Measurements from ENCODE around the gene BRMS1L.
"Not testable (repeated sequence)": the region's sequence is repeated elsewhere in the genome, so short reads cannot be mapped to it uniquely, and the experiment has no call there.

BRMS1L gene

GRCh38 chr14:35822501-35822900, 3.6 kb upstream of the BRMS1L start:
- DNase-seq = no peak

- DNase-seq = not testable (repeated sequence)
These were observed 1.5 kb upstream of the BRMS1L start for GRCh38 chr14:35824446-35825165.

- DNase-seq = no peak
These were observed 245 bp upstream of the BRMS1L start for GRCh38 chr14:35825968-35826217.

GRCh38 chr14:35826952-35827416, 846 bp downstream of the BRMS1L start:
- no peak for DNase-seq

- no peak for DNase-seq
These were observed 1.7 kb downstream of the BRMS1L start for GRCh38 chr14:35827678-35828472.

GRCh38 chr14:35829449-35829848, 3.3 kb downstream of the BRMS1L start:
- DNase-seq = no peak

- no peak for DNase-seq
These were observed 9.3 kb downstream of the BRMS1L start for GRCh38 chr14:35835208-35835982.

- not testable (repeated sequence) for DNase-seq
These were observed 15.6 kb downstream of the BRMS1L start for GRCh38 chr14:35841704-35842103.

- DNase-seq = not testable (repeated sequence)
These were observed 16.1 kb downstream of the BRMS1L start for GRCh38 chr14:35842245-35842644.

GRCh38 chr14:35844494-35844893, 18.4 kb downstream of the BRMS1L start:
- DNase-seq = no peak

- DNase-seq = no peak
These were observed 21.5 kb downstream of the BRMS1L start for GRCh38 chr14:35847636-35848035.

GRCh38 chr14:35849122-35849521, 23.0 kb downstream of the BRMS1L start:
- DNase-seq = no peak

- no peak for DNase-seq
These were observed 25.7 kb downstream of the BRMS1L start for GRCh38 chr14:35851823-35852222.

GRCh38 chr14:35853225-35853624, 27.1 kb downstream of the BRMS1L start:
- DNase-seq = no peak

- no peak for DNase-seq
These were observed 28.6 kb downstream of the BRMS1L start for GRCh38 chr14:35854696-35855270.

- no peak for DNase-seq
These were observed 29.8 kb downstream of the BRMS1L start for GRCh38 chr14:35855876-35856481.

- DNase-seq = no peak
These were observed 32.5 kb downstream of the BRMS1L start for GRCh38 chr14:35858521-35859209.

GRCh38 chr14:35861204-35861868, 35.2 kb downstream of the BRMS1L start:
- no peak for DNase-seq

- no peak for DNase-seq
These were observed 39.6 kb downstream of the BRMS1L start for GRCh38 chr14:35865611-35866324.

GRCh38 chr14:35866595-35867279, 40.6 kb downstream of the BRMS1L start:
- DNase-seq = no peak
